Measurements from ENCODE around the gene PAX5.

DNA sequence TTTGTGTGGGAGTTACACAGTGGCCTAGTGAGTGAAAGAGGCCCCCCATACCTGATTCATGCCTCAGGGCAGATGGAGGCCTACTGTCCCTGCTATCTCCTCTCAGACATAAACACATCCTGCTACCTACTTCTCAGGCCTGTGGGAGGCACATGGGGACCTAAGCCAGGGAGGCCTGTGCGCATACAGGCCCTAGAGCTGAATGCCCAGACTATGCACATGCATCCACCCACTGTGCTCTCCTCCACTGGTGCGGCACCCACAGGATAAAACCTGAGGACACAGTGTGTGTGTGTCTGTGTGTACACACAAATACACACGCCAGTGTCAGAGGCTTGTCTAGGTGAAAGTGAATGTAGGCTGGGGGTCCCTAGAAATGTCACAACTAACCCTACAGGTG lies 1.4 kb downstream of the PAX5 start:
- TF ChIP-seq, protein P1, sequence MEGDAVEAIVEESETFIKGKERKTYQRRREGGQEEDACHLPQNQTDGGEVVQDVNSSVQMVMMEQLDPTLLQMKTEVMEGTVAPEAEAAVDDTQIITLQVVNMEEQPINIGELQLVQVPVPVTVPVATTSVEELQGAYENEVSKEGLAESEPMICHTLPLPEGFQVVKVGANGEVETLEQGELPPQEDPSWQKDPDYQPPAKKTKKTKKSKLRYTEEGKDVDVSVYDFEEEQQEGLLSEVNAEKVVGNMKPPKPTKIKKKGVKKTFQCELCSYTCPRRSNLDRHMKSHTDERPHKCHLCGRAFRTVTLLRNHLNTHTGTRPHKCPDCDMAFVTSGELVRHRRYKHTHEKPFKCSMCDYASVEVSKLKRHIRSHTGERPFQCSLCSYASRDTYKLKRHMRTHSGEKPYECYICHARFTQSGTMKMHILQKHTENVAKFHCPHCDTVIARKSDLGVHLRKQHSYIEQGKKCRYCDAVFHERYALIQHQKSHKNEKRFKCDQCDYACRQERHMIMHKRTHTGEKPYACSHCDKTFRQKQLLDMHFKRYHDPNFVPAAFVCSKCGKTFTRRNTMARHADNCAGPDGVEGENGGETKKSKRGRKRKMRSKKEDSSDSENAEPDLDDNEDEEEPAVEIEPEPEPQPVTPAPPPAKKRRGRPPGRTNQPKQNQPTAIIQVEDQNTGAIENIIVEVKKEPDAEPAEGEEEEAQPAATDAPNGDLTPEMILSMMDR (IDR thresholded peaks at IDR 0.05): no peak
- TF ChIP-seq ZFX (IDR thresholded peaks at IDR 0.05; ENCODE audit: borderline replicate concordance): no peak
